IPS DF 6.9 (cell line): ENCODE measurements around the gene GNG4.

Source experiments
- DNase-seq: peaks from one replicate; pipeline ENCODE4 v3.0.0-alpha.2; 2013; ENCODE audit warnings: low read depth, low spot score
- H3K27ac ChIP-seq: one replicate; pipeline ENCODE4 v1.5.1; 2013; ENCODE audit warnings: low read length, control low read depth
- H3K27me3 ChIP-seq: 2 replicates; pipeline ENCODE4 v1.6.1; 2013; ENCODE audit warnings: mild to moderate bottlenecking, low read length; ENCODE audit not compliant: control insufficient read depth, insufficient read depth
- H3K36me3 ChIP-seq: 2 replicates; pipeline ENCODE4 v1.6.1; 2013; ENCODE audit warnings: low read length; ENCODE audit not compliant: control insufficient read depth, insufficient read depth
- H3K4me1 ChIP-seq: 2 replicates; pipeline ENCODE4 v1.6.1; 2013; ENCODE audit warnings: low read length; ENCODE audit not compliant: control insufficient read depth, insufficient read depth
- H3K4me3 ChIP-seq: 2 replicates; pipeline ENCODE4 v1.5.1; 2013; ENCODE audit warnings: mild to moderate bottlenecking, low read length
- H3K9me3 ChIP-seq: 2 replicates; pipeline ENCODE4 v1.6.1; 2013; ENCODE audit warnings: low read length, inconsistent platforms; ENCODE audit not compliant: control insufficient read depth, insufficient read depth
- WGBS: extraction: QIAGEN DNeasy Blood & Tissue Kit; methylation state at CpG from one replicate; pipeline ENCODE4 v1.1.7; 2013; ENCODE audit warnings: mixed read lengths, missing lambda C conversion rate; ENCODE audit not compliant: insufficient read length, insufficient coverage; 5-methylcytosine and 5-hydroxymethylcytosine counted together

Gene GNG4

GRCh38 chr1:235649368-235650163 lies at the start of gene GNG4:
TSS of gene GNG4 (minus strand) at chr1:235649784. CDS start at chr1:235583838, 65,946 bp downstream.
- Histone ChIP-seq H3K9me3 (no peaks in the 10 kb centered on the region), H3K4me1 (peaks cover 4% of the 10 kb centered on the region), H3K27me3 (no peaks in the 10 kb centered on the region), H3K27ac (no peak within 1 kb of the TSS), H3K4me3 (peak within 1 kb of the TSS; percentile 71), H3K36me3 (no peaks in the 10 kb centered on the region)
- no peak for DNase-seq
- no CpG with 5 or more reads among the region's 111 CpGs for WGBS

GRCh38 chr1:235697508-235697907 lies 47.9 kb upstream of the GNG4 start:
- DNase-seq, result no peak
- no peaks in the 10 kb centered on the region for H3K9me3 ChIP-seq
- no peaks in the 10 kb centered on the region for H3K27me3 ChIP-seq
- H3K4me1 ChIP-seq, result no peaks in the 10 kb centered on the region
- no peak overlapping the region for H3K27ac ChIP-seq
- H3K4me3 ChIP-seq, result no peak overlapping the region
- no CpG with 5 or more reads among the region's 2 CpGs for WGBS
- H3K36me3 ChIP-seq, result no peaks in the 10 kb centered on the region

- Histone ChIP-seq H3K4me3 (no peak overlapping the region), H3K9me3 (no peaks in the 10 kb centered on the region), H3K27ac (no peak overlapping the region), H3K36me3 (no peaks in the 10 kb centered on the region), H3K4me1 (no peaks in the 10 kb centered on the region), H3K27me3 (no peaks in the 10 kb centered on the region)
- DNase-seq, result no peak
- WGBS, result no CpG with 5 or more reads among the region's 4 CpGs
Observed at GRCh38 chr1:235689356-235689755, 39.8 kb upstream of the GNG4 start.

GRCh38 chr1:235688096-235688495 lies 38.5 kb upstream of the GNG4 start:
- H3K4me1 ChIP-seq, result no peaks in the 10 kb centered on the region
- H3K4me3 ChIP-seq, result no peak overlapping the region
- DNase-seq, result no peak
- no peaks in the 10 kb centered on the region for H3K27me3 ChIP-seq
- WGBS, result 100% methylated on average over 2 of the region's 3 CpGs
- H3K9me3 ChIP-seq, result no peaks in the 10 kb centered on the region
- no peaks in the 10 kb centered on the region for H3K36me3 ChIP-seq
- H3K27ac ChIP-seq, result no peak overlapping the region

- Histone ChIP-seq H3K27ac (no peak overlapping the region), H3K36me3 (no peaks in the 10 kb centered on the region), H3K9me3 (no peaks in the 10 kb centered on the region), H3K4me1 (no peaks in the 10 kb centered on the region), H3K27me3 (no peaks in the 10 kb centered on the region), H3K4me3 (no peak overlapping the region)
- DNase-seq, result no peak
- WGBS, result no CpG with 5 or more reads among the region's 1 CpG
Observed at GRCh38 chr1:235683653-235684052, 34.1 kb upstream of the GNG4 start.

GRCh38 chr1:235682216-235682615 lies 32.6 kb upstream of the GNG4 start:
- Histone ChIP-seq H3K9me3 (no peaks in the 10 kb centered on the region), H3K27me3 (no peaks in the 10 kb centered on the region), H3K4me3 (no peak overlapping the region), H3K36me3 (no peaks in the 10 kb centered on the region), H3K27ac (no peak overlapping the region), H3K4me1 (no peaks in the 10 kb centered on the region)
- WGBS, result no CpG with 5 or more reads among the region's 3 CpGs
- DNase-seq, result no peak

- Histone ChIP-seq H3K4me3 (no peak overlapping the region), H3K36me3 (no peaks in the 10 kb centered on the region), H3K4me1 (no peaks in the 10 kb centered on the region), H3K27ac (no peak overlapping the region), H3K9me3 (no peaks in the 10 kb centered on the region), H3K27me3 (no peaks in the 10 kb centered on the region)
- no peak for DNase-seq
- no CpG with 5 or more reads among the region's 3 CpGs for WGBS
Observed at GRCh38 chr1:235679644-235680043, 30.1 kb upstream of the GNG4 start.

- H3K9me3 ChIP-seq, result no peaks in the 10 kb centered on the region
- H3K4me1 ChIP-seq, result no peaks in the 10 kb centered on the region
- H3K27me3 ChIP-seq, result no peaks in the 10 kb centered on the region
- H3K36me3 ChIP-seq, result no peaks in the 10 kb centered on the region
- no peak overlapping the region for H3K27ac ChIP-seq
- WGBS, result no CpG with 5 or more reads among the region's 2 CpGs
- no peak for DNase-seq
- no peak overlapping the region for H3K4me3 ChIP-seq
Observed at GRCh38 chr1:235679005-235679404, 29.4 kb upstream of the GNG4 start.

GRCh38 chr1:235675152-235675890 lies 25.7 kb upstream of the GNG4 start:
- no CpG with 5 or more reads among the region's 10 CpGs for WGBS
- Histone ChIP-seq H3K27me3 (no peaks in the 10 kb centered on the region), H3K4me3 (no peak overlapping the region), H3K27ac (no peak overlapping the region), H3K36me3 (no peaks in the 10 kb centered on the region), H3K9me3 (peaks cover 1% of the 10 kb centered on the region), H3K4me1 (no peaks in the 10 kb centered on the region)
- no peak for DNase-seq

- Histone ChIP-seq H3K9me3 (peaks cover 3% of the 10 kb centered on the region), H3K27ac (no peak overlapping the region), H3K27me3 (no peaks in the 10 kb centered on the region), H3K4me3 (no peak overlapping the region), H3K4me1 (no peaks in the 10 kb centered on the region), H3K36me3 (no peaks in the 10 kb centered on the region)
- WGBS, result no CpG with 5 or more reads among the region's 7 CpGs
- DNase-seq, result no peak
Observed at GRCh38 chr1:235673981-235674380, 24.4 kb upstream of the GNG4 start.
